ENCODE results near the gene ZNF286A.

DNA sequence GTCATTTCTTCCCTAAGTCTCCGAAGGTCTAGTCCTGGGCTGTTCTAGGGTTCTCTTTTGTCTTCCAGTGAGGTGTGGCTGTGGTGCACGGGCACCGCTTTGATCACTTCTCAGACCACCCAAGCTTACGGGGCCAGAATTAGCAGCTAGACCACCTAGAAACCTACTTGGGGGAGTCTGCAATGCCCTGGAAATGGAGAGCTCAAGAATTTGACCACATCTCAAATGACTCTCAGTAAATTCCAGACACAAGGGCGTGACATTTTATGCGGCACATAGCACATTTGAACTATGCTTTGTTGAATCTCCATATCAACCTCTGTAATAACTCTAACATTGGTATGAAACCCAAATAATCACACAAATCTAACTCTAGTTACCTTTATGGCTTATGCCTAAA is 40.3 kb upstream of the ZNF286A start:
- TF ChIP-seq, protein P1, sequence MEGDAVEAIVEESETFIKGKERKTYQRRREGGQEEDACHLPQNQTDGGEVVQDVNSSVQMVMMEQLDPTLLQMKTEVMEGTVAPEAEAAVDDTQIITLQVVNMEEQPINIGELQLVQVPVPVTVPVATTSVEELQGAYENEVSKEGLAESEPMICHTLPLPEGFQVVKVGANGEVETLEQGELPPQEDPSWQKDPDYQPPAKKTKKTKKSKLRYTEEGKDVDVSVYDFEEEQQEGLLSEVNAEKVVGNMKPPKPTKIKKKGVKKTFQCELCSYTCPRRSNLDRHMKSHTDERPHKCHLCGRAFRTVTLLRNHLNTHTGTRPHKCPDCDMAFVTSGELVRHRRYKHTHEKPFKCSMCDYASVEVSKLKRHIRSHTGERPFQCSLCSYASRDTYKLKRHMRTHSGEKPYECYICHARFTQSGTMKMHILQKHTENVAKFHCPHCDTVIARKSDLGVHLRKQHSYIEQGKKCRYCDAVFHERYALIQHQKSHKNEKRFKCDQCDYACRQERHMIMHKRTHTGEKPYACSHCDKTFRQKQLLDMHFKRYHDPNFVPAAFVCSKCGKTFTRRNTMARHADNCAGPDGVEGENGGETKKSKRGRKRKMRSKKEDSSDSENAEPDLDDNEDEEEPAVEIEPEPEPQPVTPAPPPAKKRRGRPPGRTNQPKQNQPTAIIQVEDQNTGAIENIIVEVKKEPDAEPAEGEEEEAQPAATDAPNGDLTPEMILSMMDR (IDR thresholded peaks at IDR 0.05), result no peak
- TF ChIP-seq POLR2A (IDR thresholded peaks at IDR 0.05), result no peak

Measured in testis (tissue), 2 donors.